Measurements from ENCODE around the gene PDK2. TPM values are rescaled to one million over a fixed set of nuclear protein-coding genes. Genes with fewer than 3 reads are reported as not detected.

PDK2 gene
- total and polyA plus RNA-seq, 10 of the 15 experiments (the other 5 are each of a cell fraction or from before 2014, with no cell fraction given) = 0.98 to 22.6 (median 12.3) TPM

DNA sequence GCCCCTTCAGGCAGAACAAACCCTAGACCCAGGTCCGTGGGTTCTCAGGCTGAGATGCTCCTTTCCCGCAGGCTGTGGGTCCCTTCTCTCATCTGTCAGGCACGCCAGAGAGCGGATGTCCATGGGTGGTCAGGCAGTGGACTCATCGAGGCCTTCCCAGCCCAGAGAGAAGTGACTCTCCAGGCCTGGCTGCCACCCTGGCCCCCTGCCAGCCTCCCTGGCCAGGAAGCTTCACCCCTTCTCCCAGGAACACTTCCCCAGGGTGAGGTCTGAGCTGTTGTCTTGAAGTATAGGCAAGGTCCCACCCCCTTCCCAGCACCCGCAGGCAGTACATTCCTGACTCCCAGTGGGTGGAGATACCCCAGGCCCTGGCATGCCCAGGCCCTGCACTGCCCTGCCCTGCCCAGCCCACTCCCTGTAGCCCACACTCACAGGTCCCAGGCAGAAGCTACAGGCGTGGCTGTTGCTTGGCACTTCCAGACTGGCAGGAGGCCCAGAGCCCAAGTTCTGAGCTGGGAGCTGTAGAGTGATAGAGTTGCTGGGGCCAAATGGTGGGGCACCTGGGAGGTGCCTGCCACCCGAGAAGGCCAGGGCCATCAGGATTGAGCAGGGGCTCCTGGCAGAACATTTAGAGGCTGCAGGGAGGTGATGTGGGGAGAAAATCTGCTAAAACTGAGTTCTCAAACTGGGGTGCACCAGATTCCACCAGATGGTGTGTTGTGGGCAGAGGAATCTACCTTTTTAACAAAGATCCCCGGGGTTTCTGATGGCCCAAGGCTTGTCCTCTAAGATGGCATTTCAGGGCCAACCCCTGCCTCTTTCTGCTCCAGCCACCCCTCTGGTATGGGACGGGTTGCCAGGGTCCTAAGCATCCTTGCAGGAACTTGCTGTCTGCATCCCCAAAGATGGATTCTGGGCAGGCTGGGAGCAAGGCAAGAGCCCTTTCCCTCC is 32.6 kb upstream of the PDK2 start:
- Histone ChIP-seq H3K36me3 (ENCODE audit: control insufficient read depth in 2 of 2, insufficient read depth in 2 of 2, low read length in 1 of 2) (no peaks in the 10 kb centered on the region), H3K4me1 (ENCODE audit: control insufficient read depth, insufficient read depth, low read length) (peaks cover 5% of the 10 kb centered on the region; the same call in 1 of the 2 replicates), H2AFZ (ENCODE audit: control insufficient read depth, low read depth, low read length) (no peak overlapping the region), H3K27me3 (replicated peaks in 1 of 2; ENCODE audit: control insufficient read depth in 2 of 2, insufficient read depth in 2 of 2, low read length in 1 of 2) (no peaks in the 10 kb centered on the region), H3K79me2 (ENCODE audit: control insufficient read depth, insufficient read depth, low read length) (no peaks in the 10 kb centered on the region), H3K4me3 (no peak overlapping the region), H3K9ac (ENCODE audit: control insufficient read depth, insufficient read depth, low read length) (no peak overlapping the region), H3K9me3 (replicated peaks; ENCODE audit: control insufficient read depth, insufficient read depth, low read length) (no peaks in the 10 kb centered on the region), H3K4me2 (ENCODE audit: control insufficient read depth, insufficient read depth) (no peak overlapping the region), H3K27ac (ENCODE audit: control insufficient read depth, insufficient read depth) (no peak overlapping the region), H4K20me1 (ENCODE audit: control insufficient read depth, insufficient read depth) (no peaks in the 10 kb centered on the region; the same call in 1 of the 2 replicates)
- TF ChIP-seq PML (IDR thresholded peaks at IDR 0.05; ENCODE audit: low read length) = no peak
- no peak for TF ChIP-seq SPI1 (IDR thresholded peaks at IDR 0.05; ENCODE audit: borderline replicate concordance, insufficient read depth, low read depth, low read length)
- no peak for TF ChIP-seq ZNF384 (IDR thresholded peaks at IDR 0.05; ENCODE audit: borderline replicate concordance, low read depth, low read length)
- no peak for TF ChIP-seq KDM1A (IDR thresholded peaks at IDR 0.05; ENCODE audit: borderline replicate concordance)
- no peak for TF ChIP-seq ETV6 (conservative IDR thresholded peaks at IDR 0.05 in 1 of 2, IDR thresholded peaks at IDR 0.05 in 1 of 2; ENCODE audit: borderline replicate concordance in 1 of 2, low read depth in 1 of 2)
- TF ChIP-seq, protein P1, sequence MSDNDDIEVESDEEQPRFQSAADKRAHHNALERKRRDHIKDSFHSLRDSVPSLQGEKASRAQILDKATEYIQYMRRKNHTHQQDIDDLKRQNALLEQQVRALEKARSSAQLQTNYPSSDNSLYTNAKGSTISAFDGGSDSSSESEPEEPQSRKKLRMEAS (IDR thresholded peaks at IDR 0.05; ENCODE audit: low read depth, low read length) = no peak
- TF ChIP-seq SIN3A (IDR thresholded peaks at IDR 0.05; ENCODE audit: low read depth, low read length) = no peak
- no peak for TF ChIP-seq BCL11A (IDR thresholded peaks at IDR 0.05; ENCODE audit: low read depth, low read length)
- no peak for TF ChIP-seq MLLT1 (IDR thresholded peaks at IDR 0.05)
- TF ChIP-seq ZNF207 (IDR thresholded peaks at IDR 0.05; ENCODE audit: borderline replicate concordance) = no peak
- TF ChIP-seq HDAC6 (IDR thresholded peaks at IDR 0.05; ENCODE audit: unreplicated experiment) = no peak
- TF ChIP-seq, protein P2, sequence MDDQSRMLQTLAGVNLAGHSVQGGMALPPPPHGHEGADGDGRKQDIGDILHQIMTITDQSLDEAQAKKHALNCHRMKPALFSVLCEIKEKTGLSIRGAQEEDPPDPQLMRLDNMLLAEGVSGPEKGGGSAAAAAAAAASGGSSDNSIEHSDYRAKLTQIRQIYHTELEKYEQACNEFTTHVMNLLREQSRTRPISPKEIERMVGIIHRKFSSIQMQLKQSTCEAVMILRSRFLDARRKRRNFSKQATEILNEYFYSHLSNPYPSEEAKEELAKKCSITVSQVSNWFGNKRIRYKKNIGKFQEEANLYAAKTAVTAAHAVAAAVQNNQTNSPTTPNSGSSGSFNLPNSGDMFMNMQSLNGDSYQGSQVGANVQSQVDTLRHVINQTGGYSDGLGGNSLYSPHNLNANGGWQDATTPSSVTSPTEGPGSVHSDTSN (IDR thresholded peaks at IDR 0.05; ENCODE audit: insufficient replicate concordance, low read depth, low read length) = no peak
- TF ChIP-seq MEF2B (IDR thresholded peaks at IDR 0.05; ENCODE audit: partially characterized antibody, poor library complexity, severe bottlenecking) = no peak
- ChIA-PET CTCF (interaction anchor here (1.3 to 1.6 kb wide), 2 partner anchors 25 to 31 kb away, joined by 4 read pairs; no protein-coding TSS in a partner anchor), SMC1A (ENCODE audit: uncharacterized antibody, unreplicated experiment) (no interaction called here), POLR2A (no interaction called here), RAD21 (ENCODE audit: unreplicated experiment) (interaction anchor here (1.2 kb wide), 1 partner anchor 25 kb away, joined by 5 read pairs; no protein-coding TSS in a partner anchor)
- no TSS peak for BruUV-seq (replicated peaks)
- FAIRE-seq (no peak), DNase-seq (ENCODE audit: low read depth, low spot score) (no peak), ATAC-seq (0 out of 3 replicates have a peak, but pooled peaks have one; percentile 22)
- intact Hi-C loops (cut with micrococcal nuclease; ENCODE audit: unreplicated experiment) = no loop called here
- WGBS (ENCODE audit: insufficient coverage, insufficient replicate concordance, low lambda C conversion rate, missing lambda C conversion rate) = 41% methylated on average over 10 of the region's 10 CpGs
- in situ Hi-C loops (cut with MboI) = no loop called here
